ELF-1 (cell line): ENCODE measurements around the gene STEAP3.

ENCODE experiments used
- DNase-seq: peaks from one replicate; pipeline ENCODE4 v3.0.0-alpha.2; 2016; ENCODE audit warnings: low read depth, low spot score

Gene STEAP3

GRCh38 chr2:119246884-119247843, 23.5 kb downstream of the STEAP3 start:
- no peak for DNase-seq

- no peak for DNase-seq
Observed at GRCh38 chr2:119247844-119248271, 24.2 kb downstream of the STEAP3 start.

- DNase-seq = no peak
Observed at GRCh38 chr2:119248311-119248710, 24.7 kb downstream of the STEAP3 start.

- no peak for DNase-seq
Observed at GRCh38 chr2:119248751-119249150, 25.1 kb downstream of the STEAP3 start.

- DNase-seq = no peak
Observed at GRCh38 chr2:119249311-119249710, 25.7 kb downstream of the STEAP3 start.

- DNase-seq = no peak
Observed at GRCh38 chr2:119249855-119250717, 26.5 kb downstream of the STEAP3 start.

- DNase-seq = no peak
Observed at GRCh38 chr2:119250718-119251290, 27.2 kb downstream of the STEAP3 start.

- DNase-seq = no peak
Observed at GRCh38 chr2:119251652-119252051, 28.0 kb downstream of the STEAP3 start.

GRCh38 chr2:119252186-119253113, 28.8 kb downstream of the STEAP3 start:
- DNase-seq = no peak

GRCh38 chr2:119253114-119253702, 29.6 kb downstream of the STEAP3 start:
- no peak for DNase-seq

GRCh38 chr2:119253760-119254600, 30.3 kb downstream of the STEAP3 start:
- no peak for DNase-seq

GRCh38 chr2:119254601-119255080, 31.0 kb downstream of the STEAP3 start:
- no peak for DNase-seq

- peak; percentile 49 for DNase-seq
Observed at GRCh38 chr2:119255760-119256581, 32.3 kb downstream of the STEAP3 start.

GRCh38 chr2:119256582-119256921, 32.9 kb downstream of the STEAP3 start:
- DNase-seq = no peak

- DNase-seq = no peak
Observed at GRCh38 chr2:119257198-119257597, 33.6 kb downstream of the STEAP3 start.

- peak; percentile 69 for DNase-seq
Observed at GRCh38 chr2:119259296-119259860, 35.7 kb downstream of the STEAP3 start.

- no peak for DNase-seq
Observed at GRCh38 chr2:119260646-119261492, 37.2 kb downstream of the STEAP3 start.
